D341Med (cell line): Measurements from ENCODE around the gene SCNN1A.
"Not testable (repeated sequence)": the region's sequence is repeated elsewhere in the genome, so short reads cannot be mapped to it uniquely, and the experiment has no call there.

Source experiments
- DNase-seq: peaks from one replicate; pipeline ENCODE4 v3.0.0; 2012; ENCODE audit warnings: low spot score

Gene SCNN1A

DNA sequence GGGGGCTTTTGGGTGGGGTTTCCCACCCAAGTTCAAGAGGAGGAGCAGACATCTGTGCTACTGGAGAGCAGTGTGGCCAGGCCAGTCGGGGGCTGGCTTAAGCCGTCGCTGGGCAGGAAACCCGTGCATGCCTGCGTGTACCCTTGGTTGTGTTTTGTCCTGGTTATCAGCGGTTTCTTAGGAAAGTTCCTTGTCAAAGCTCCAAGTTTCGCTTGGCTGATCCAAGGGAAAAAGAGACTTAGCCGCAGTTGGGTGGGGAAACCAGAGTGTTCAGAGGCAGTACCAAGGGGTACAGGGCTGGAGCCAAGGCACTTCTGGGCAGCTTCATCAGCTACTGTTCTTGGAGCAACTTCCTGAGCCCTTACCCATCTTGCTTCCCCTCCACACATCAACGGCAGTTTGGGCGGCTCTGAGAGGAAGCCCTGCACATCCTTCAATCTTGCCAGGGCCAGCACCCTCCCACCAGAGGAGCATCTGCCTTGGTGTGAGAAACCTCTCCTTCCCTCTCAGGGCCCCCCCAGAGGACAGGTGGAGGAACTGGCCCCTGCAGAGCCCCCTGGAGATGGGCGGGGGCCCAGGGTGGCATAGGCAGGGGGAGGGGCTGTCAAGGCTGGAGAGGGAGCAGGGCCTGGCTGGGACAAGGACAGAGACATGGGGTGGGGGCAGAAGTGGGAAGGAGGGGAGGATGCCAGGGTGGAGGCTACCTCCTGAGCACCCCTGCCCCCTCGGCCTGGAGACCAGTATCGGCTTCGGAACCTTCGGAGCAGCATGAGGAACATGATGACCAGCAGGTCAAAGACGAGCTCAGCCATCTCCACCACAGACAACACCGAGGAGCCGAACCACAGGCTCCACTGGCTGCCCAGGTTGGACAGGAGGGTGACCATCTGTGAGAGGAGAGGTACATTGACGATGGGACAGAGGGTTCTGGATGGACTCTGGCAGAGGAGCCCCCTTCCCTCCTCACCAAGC, 27.7 kb downstream of the SCNN1A start:
- DNase-seq, result no peak

GRCh38 chr12:6346942-6347341, 28.4 kb downstream of the SCNN1A start:
- DNase-seq, result no peak

DNA sequence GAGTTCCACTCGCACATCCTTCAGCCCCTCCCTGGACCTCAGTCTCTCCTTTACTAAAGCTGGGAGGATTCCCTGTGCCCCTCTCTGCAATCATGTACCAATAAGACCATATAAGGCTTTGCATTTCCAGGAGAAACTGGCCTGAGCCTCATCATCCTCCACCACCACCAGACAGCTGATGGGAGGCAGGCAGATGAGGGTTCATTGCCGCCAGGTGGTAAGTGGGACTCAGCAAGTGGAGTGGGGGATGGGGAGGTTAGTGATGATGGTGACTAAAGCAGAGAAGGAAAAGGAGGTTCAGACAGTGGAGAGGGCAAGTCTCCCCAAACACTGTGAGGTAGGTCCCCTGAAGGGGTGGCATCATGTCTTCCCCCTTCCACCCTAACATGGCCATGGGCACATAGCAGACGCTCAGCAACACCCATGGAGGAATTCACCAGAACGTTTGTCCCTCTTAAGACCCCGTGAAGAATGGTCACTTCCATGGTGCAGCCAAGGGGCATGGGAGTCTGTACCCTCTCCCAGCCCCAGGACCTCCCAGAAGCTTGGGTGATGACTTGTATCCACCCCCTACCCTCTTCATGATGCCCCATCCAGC, 29.0 kb downstream of the SCNN1A start:
- DNase-seq, result no peak

GRCh38 chr12:6345319-6346091, 29.9 kb downstream of the SCNN1A start:
- DNase-seq, result no peak

GRCh38 chr12:6344101-6344660, 31.2 kb downstream of the SCNN1A start:
- not testable (repeated sequence) for DNase-seq

GRCh38 chr12:6343518-6343917, 31.8 kb downstream of the SCNN1A start:
- no peak for DNase-seq

DNA sequence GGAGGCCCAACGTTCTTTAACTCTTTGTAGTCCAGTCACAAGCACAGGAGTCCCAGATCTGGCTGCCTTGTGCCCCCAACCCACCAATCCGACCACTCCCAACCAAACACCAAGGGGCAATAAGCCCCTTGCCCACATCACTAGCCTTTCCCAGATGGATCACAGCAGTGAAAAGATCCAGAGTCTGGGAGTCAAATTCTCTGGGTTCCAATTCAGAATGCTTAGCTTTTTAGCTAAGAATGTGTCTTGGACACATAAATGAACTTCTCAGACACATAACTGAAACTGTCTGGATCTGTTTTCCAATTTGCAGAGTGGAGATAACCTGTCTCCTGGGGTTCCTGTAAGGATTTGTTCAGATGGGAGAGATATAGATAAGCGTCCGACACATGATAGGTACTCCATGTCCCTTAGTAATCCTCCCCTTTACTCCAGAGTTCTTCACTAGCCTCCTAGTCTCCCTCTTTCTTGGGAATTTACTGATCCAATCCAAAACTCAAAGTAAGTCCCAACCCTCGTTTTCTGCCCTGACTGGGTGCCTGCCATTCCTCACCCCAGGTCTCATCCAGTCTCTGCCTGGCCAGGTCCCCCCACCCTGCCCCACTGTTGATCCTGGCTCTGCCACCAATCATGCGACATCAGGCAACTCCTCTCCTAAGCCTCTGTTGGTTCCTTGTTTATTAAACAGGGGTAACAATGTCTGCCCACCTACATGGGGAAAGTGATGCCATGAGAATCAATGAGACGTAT, 33.0 kb downstream of the SCNN1A start:
- DNase-seq, result no peak

DNA sequence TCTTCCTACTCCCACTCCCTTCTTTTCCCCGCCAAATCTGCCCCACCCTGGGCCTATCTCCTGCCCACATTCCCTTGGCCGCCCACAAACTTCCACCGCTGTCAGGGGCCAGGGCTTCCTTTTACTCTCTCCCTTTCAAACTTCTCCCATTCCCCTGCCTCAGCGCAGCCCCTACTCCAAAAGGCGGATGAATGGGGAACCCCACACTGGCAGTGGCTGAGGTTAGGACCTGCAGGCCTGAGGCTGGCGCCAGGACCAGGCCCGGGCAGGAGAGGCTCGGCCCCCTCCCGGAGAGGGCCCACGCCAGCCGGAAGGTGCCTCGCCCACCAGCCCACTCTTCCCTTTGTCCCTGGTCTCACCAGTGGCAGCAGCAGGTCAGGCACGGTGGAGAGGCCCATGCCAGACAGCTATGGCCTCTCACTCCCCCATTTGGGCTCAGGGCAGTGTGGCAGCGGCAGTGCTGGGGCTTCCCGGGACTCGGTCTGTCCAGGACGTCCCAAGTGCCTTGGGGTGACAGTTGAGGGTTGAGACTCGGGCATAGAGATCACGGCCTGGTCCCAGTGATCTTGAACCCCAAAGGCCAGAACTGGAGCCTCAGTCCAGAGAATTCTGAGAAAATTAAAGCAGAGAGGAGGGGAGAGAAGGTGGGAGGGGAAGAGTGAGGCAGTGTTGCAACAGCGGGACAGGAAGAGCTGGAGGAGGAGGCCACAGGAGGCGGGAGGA, 33.8 kb downstream of the SCNN1A start, which contains the start of gene TNFRSF1A:
TSS of gene TNFRSF1A (minus strand) at position 660 of the 723 bp plus-strand sequence. CDS start at position 398, 262 bp downstream.
- no peak for DNase-seq

DNA sequence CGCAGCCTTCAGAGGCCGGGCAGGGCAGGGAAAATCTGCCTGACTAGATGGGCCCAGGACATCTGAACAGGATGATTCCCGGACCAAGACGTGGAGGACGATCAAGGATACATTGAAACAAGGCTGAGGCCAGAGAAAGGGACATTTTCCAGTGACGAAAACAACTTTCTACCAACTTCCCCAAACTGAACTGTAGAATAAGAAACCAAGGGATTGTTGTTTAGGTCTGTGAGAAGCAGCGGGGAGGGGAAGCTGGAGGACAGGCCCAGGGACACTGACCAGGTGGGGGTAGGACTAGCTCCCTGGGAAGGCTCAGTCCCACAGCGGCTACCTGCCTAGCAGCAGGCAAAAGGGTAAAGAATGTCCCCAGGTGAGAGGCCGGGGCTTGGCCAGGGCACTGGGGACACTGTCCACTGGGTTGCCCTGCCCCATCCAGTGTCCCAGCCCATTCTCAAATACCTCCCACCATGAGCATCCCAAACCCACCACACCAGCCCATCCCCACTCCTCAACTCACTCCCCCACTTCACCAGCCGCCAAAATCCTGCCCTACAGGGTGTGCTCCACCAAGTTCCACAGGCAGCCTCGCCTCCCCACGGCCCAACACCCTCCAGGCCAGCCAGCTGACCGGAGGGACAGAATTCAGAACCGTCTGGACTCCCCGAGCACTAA, 34.5 kb downstream of the SCNN1A start:
- no peak for DNase-seq

DNA sequence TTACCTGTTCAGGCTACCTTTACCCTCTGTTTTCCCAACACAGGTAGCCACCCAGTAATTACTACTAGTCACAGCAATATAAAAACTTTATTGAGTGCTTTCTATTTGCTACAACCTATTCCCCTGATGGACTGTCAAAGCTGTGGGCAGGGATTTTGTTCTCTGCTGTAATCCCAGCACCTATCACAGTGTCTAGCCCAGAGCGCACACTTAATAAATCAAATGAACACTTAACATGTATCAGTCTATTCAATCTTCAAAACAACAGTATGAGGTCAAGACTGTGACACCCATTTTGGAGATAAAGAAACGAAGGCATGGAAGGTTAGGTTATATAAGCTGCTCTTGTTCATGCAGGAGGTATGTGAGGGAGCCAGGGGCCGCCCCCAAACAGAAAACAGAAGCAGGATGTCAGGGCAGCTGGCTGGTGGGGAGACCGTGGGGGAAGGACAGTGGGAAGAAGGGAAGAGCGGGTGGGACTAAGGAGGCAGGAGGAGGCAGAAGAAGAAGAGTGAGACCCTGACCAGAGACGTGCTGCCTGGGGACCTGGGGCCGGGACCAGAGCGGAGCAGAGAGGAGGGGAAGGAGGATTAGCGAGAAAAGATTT, 35.2 kb downstream of the SCNN1A start:
- no peak for DNase-seq

GRCh38 chr12:6338955-6339354, 36.4 kb downstream of the SCNN1A start:
- no peak for DNase-seq

DNA sequence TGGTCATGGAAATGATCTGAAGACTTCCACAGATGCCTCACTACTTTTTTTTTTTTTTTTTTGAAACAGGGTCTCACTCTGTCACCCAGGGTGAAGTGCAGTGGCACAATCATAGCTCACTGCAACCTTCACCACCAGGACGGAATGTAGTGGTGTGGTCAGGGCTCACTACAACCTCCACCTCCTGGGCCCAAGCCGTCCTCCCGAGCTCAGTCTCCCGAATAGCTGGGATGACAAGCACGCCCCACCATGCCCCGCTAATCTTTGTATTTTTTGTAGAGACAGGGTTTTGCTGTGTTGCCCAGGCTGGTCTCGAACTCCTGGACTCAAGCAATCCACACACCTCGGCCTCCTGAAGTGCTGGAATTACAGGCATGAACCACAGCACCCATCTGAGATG, 36.8 kb downstream of the SCNN1A start:
- DNase-seq, result not testable (repeated sequence)

DNA sequence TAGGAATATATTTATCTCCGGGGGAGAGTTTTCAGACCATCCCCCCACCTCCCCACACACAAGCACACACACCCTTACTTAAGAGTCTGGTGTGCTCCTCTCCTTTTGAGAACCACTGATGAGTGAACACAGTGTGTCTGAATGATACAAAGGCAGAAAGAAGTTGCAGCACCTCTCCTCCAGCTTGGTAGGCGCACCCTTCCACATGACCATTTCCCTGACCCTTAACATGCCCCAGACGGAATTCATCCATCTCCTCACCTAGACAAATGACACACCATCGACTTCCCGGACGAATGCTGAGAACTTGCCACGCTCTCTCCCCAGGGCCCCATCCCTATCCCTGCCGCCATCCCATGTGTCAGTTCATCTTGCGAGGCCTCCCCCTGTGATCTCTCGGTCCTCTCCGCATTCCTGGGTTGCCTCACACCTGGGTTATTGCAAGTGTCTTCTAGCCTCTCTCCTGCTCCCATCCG, 37.4 kb downstream of the SCNN1A start:
- DNase-seq, result no peak

GRCh38 chr12:6336889-6337853, 38.2 kb downstream of the SCNN1A start:
- DNase-seq, result no peak

DNA sequence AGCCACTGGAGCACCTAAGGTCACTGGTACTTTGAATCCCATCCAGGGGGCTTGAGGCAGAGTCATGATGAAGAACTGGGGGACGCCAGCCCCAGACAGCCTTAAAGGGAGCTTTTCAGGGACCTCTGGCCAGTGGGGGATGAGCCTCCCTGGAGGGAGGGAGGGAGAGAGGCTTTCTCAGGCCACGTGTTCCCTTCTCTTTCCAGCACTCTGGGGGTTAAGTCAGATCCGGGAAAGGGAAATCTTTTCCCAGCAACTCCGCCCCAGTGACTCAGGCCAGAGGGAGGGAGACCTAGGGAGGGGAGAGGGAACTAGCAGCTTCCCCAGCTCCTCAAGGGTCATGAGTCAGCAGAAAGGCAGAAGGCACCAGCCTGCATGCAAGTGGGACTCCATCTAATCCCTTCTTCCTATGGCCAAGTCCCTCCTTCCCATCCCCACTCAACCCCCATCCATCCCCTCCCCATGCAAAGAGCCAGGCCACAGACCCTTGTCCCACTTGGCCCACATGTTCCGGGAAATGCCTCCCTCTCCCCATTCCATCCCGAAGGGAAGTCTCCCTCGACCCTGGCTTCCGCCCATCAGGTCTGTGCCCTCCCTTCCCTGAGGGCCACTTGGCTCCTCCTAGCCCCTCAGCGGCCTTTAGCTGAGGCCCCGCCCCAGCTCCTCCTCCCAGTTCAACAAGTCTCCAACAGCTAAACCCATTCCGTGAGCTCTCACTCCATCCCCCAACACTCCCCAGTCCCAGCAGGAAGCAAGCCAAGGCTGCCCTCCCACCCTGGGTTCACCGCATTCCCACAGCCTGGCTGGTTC, 39.1 kb downstream of the SCNN1A start:
- no peak for DNase-seq

DNA sequence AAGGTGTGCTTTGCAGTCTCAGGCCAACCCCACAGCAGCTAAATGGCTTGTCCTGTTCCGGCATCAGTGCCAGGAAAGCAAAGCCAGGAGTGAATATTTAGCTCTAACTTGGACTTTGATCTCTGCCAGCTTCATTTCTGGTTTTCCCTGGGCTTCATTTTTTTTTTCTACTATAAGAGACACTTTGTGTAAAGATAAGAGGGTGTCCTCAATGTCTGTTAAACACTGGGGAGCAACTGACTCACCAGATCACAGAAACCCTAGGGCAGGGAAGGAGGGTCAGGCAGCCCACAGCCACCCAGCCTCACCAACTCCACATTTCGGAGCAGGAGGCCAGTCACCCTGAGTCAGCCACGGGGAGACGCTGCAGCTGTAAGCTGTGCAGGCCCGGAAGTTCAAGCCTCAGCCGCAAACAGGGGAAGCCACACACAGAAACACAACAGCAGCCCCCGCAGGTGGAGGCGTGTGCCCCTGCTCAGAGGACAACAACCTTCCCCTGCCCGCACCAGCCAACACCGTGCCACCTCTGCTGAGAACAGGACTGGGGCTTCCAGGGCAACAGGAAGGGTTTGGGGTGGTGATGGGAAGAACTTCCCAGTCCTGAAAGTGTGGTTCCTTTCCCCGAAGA, 39.8 kb downstream of the SCNN1A start:
- no peak for DNase-seq

DNA sequence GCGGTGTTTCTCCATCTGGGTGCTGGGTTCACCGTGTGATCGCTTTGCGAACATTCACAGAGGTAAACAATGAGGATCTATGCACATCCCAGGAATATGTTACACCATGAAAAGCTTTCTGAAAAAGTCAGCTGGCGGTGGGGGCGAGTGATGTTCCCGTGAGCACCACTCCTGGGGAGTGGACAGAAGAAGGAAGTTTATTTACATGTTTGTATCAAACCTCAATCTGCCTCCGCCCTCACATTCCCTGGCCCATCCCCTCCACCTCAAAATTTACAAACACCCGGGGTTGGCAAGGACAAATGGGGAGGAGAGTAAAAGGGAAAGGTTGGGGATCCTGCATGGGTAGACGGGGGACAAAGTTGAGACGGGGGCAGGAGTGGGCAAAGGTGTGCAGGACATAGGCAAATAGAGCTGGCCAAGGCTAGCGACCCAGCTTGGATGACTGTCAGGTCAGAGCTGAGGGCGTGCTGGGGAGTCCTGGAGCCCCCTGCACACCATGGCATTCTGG, 40.4 kb downstream of the SCNN1A start:
- no peak for DNase-seq
